K562 (cell line): Measurements from ENCODE around the gene PLK5. TPM values are rescaled to one million over a fixed set of nuclear protein-coding genes. Genes with fewer than 3 reads are reported as not detected.

Experiments used
- CAMTA2 ChIP-seq: fragments of 250-450 bp; sonication (Bioruptor Pico); conservative IDR thresholded peaks from 2 replicates; pipeline ENCODE4 v1.5.1; 2022
- CHD2 ChIP-seq: IDR thresholded peaks from 2 replicates; pipeline ENCODE4 v1.6.1; 2011; ENCODE audit warnings: low read depth, low read length
- CREM ChIP-seq: IDR thresholded peaks from 2 replicates; pipeline ENCODE4 v1.6.1; 2014; ENCODE audit warnings: antibody characterized with exemption, low read depth
- DMBX1 ChIP-seq: fragments of 250-450 bp; sonication (Bioruptor Pico); IDR thresholded peaks from 2 replicates; pipeline ENCODE4 v1.8.0; 2022; ENCODE audit warnings: inconsistent platforms, mild to moderate bottlenecking, moderate library complexity, borderline replicate concordance
- HDAC8 ChIP-seq: fragments of 450-650 bp; IDR thresholded peaks from 2 replicates; pipeline ENCODE4 v1.6.1; 2016; ENCODE audit warnings: mild to moderate bottlenecking, missing genetic modification characterization, moderate library complexity, missing compliant biosample characterization
- ILF3 ChIP-seq: fragments of 450-650 bp; IDR thresholded peaks from 2 replicates; pipeline ENCODE4 v1.6.1; 2018; ENCODE audit warnings: antibody characterized with exemption, mild to moderate bottlenecking, moderate library complexity, borderline replicate concordance
- MED1 ChIP-seq: sonication (generic); formaldehyde crosslinking; IDR thresholded peaks from 2 replicates; pipeline ENCODE4 v1.8.1; 2023; ENCODE audit warnings: missing genetic modification reagents, borderline replicate concordance
- MYBL2 ChIP-seq, 2 experiments: fragments of 450-650 bp in 1 of 2; sonication (generic) in 1 of 2; formaldehyde crosslinking in 1 of 2; IDR thresholded peaks; 2 replicates each; pipeline versions ENCODE4 v1.6.1 to v1.8.1; 2017 to 2022; ENCODE audit warnings: borderline replicate concordance in 1 of 2, inconsistent platforms in 1 of 2, low read depth in 1 of 2, mild to moderate bottlenecking in 1 of 2, missing genetic modification reagents in 1 of 2, moderate library complexity in 1 of 2
- PHB2 ChIP-seq: fragments of 450-650 bp; IDR thresholded peaks from 2 replicates; pipeline ENCODE4 v1.6.1; 2017; ENCODE audit warnings: low read depth
- RB1 ChIP-seq: fragments of 450-650 bp; IDR thresholded peaks from 2 replicates; pipeline ENCODE4 v1.6.1; 2017; ENCODE audit warnings: low read depth, mild to moderate bottlenecking
- RBM15 ChIP-seq: fragments of 200-400 bp; formaldehyde crosslinking; IDR thresholded peaks from 2 replicates; pipeline ENCODE4 v1.6.1; 2018; ENCODE audit warnings: mild to moderate bottlenecking, low read length, moderate library complexity; ENCODE audit not compliant: insufficient read depth
- RFX5 ChIP-seq: IDR thresholded peaks from 2 replicates; pipeline ENCODE4 v1.6.1; 2011; ENCODE audit warnings: low read depth, mild to moderate bottlenecking, improper control_type of control experiment, low read length
- SAFB2 ChIP-seq: fragments of 200-400 bp; formaldehyde crosslinking; IDR thresholded peaks from 2 replicates; pipeline ENCODE4 v1.6.1; 2018; ENCODE audit warnings: borderline replicate concordance, low read length, low read depth, moderate library complexity; ENCODE audit not compliant: severe bottlenecking
- SNIP1 ChIP-seq: fragments of 450-650 bp; IDR thresholded peaks from 2 replicates; pipeline ENCODE4 v1.7.1; 2017; ENCODE audit warnings: low read depth, mild to moderate bottlenecking
- TAF7 ChIP-seq: fragments of 450-650 bp; IDR thresholded peaks from 2 replicates; pipeline ENCODE4 v1.6.1; 2016; ENCODE audit warnings: missing genetic modification characterization, missing compliant biosample characterization
- TAF9B ChIP-seq: fragments of 450-650 bp; IDR thresholded peaks from 2 replicates; pipeline ENCODE4 v1.6.1; 2018; ENCODE audit warnings: mild to moderate bottlenecking; ENCODE audit not compliant: partially characterized antibody
- TEAD4 ChIP-seq, 2 experiments: sonication (generic) in 1 of 2; formaldehyde crosslinking in 1 of 2; IDR thresholded peaks; 2 replicates each; pipeline versions ENCODE4 v1.6.1 to v1.8.0; 2012 to 2022; ENCODE audit warnings: borderline replicate concordance in 1 of 2, inconsistent platforms in 1 of 2, low read length in 1 of 2, mild to moderate bottlenecking in 1 of 2, missing genetic modification reagents in 1 of 2
- ZBTB12 ChIP-seq: fragments of 250-450 bp; sonication (Bioruptor Pico); IDR thresholded peaks from 2 replicates; pipeline ENCODE4 v1.4.0; 2020
- ZNF449 ChIP-seq: fragments of 250-450 bp; sonication (Bioruptor Pico); IDR thresholded peaks from 2 replicates; pipeline ENCODE4 v1.8.0; 2022; ENCODE audit warnings: moderate library complexity, mild to moderate bottlenecking, inconsistent platforms
- ZNF57 ChIP-seq: fragments of 450-650 bp; formaldehyde crosslinking; IDR thresholded peaks from 2 replicates; pipeline ENCODE4 v1.4.0; 2020; ENCODE audit warnings: mild to moderate bottlenecking, moderate library complexity
- ZNF707 ChIP-seq: fragments of 250-450 bp; sonication (Bioruptor Pico); conservative IDR thresholded peaks from 2 replicates; pipeline ENCODE4 v1.8.0; 2022; ENCODE audit warnings: inconsistent platforms, mild to moderate bottlenecking, moderate library complexity
- polyA plus RNA-seq, 8 experiments: library from polyadenylated mRNA; depleted of rRNA in 4 of 8; stranded (reverse) in 5 of 8; unstranded in 3 of 8; fragments of >200 nt; fragmentation: Nextera tagmentation in 2 of 8; fragmentation: Illumina TruSeq in 1 of 8; extraction: Ambion mirVana in 2 of 8; extraction: Trizol in 1 of 8; gene quantifications; 2 replicates each; pipeline versions ENCODE4 v1.2.1 to v1.2.3, GENCODE V29; 2011 to 2014; ENCODE audit warnings: inconsistent platforms in 1 of 8, missing spikeins in 1 of 8
- total RNA-seq, 7 experiments: library from RNA; depleted of rRNA in 6 of 7; stranded (reverse); fragments of >200 nt in 6 of 7; fragmentation: Illumina TruSeq in 2 of 7; extraction: Trizol in 2 of 7; gene quantifications; 2 replicates each; pipeline versions ENCODE4 v1.2.1 to v1.2.3, GENCODE V29; 2011 to 2021; ENCODE audit warnings: low replicate concordance in 1 of 7
- TF ChIP-seq, protein P1 (sequence below): sonication (generic); formaldehyde crosslinking; IDR thresholded peaks from 2 replicates; pipeline ENCODE4 v1.8.0; 2022; ENCODE audit warnings: mild to moderate bottlenecking, missing genetic modification reagents
- TF ChIP-seq, protein P2 (sequence below): fragments of 450-650 bp; formaldehyde crosslinking; IDR thresholded peaks from 2 replicates; pipeline ENCODE4 v1.4.0; 2020; ENCODE audit warnings: mild to moderate bottlenecking, moderate library complexity

Gene PLK5
- total and polyA plus RNA-seq, 9 of the 15 experiments (the other 6 are each of a cell fraction or from before 2014, with no cell fraction given), result 0.04 to 0.23 (median 0.11) TPM; not detected in 5

DNA sequence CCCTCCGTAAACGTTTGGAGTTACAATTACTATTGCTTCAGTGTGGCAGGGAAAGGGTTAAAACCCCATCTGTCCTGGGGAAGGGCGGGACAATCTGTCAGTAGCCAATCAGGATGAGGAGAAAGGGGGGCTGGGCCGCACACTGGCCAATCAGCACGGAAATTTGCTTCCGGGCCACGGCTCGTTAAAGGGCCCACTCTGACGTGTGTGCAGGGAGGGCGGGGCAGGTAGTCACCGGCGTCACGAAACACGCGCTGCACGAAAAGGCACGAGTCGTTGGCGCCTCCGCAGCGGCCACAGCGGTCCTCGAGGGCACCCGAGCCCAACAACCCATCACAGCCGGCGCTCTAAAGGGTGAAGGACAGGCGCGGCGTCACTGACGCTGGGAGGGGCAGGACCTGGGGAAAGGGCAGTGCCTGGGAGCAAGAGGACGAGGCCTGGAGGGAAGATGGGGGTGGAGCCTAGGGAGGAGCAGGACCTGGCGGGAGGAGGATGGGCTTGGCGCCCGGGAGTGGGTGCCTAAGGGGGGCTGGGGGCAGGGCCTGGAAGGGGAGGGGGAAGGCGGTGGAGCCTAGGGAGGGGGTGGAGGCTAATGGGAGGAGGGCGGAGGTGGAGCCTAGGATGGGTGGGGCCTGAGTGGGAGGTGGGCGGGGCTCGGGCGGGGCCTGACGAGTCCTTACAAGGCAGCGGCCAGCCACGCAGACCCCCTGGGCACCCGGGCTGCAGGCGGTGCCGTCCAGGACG is 15.9 kb upstream of the PLK5 start (continued):
- TF ChIP-seq ILF3 (no peak), HDAC8 (no peak), TAF7 (no peak), ZBTB12 (peak; percentile 69; the same call in 1 of the 2 replicates), MYBL2 (IDR thresholded peaks at IDR 0.05; ENCODE audit: low read depth) (no peak), MYBL2 (CRISPR knock-in tag; IDR thresholded peaks at IDR 0.05; ENCODE audit: borderline replicate concordance) (no peak), ZNF57 (CRISPR knock-in tag) (0 out of 2 replicates have a peak, but pooled peaks have one; percentile 49), TAF9B (no peak), ZNF449 (CRISPR knock-in tag) (no peak), RBM15 (no peak), MED1 (CRISPR knock-in tag) (no peak), TEAD4 (IDR thresholded peaks at IDR 0.05; ENCODE audit: low read length) (no peak), TEAD4 (CRISPR knock-in tag; IDR thresholded peaks at IDR 0.05; ENCODE audit: borderline replicate concordance) (no peak), SNIP1 (no peak), RB1 (peak; percentile 71; the same call in 1 of the 2 replicates), RFX5 (no peak), CAMTA2 (CRISPR knock-in tag) (no peak), CREM (peak; percentile 96), SAFB2 (no peak), DMBX1 (CRISPR knock-in tag) (no peak), CHD2 (peak; percentile 88), PHB2 (no peak), ZNF707 (no peak)
- TF ChIP-seq, protein P1, sequence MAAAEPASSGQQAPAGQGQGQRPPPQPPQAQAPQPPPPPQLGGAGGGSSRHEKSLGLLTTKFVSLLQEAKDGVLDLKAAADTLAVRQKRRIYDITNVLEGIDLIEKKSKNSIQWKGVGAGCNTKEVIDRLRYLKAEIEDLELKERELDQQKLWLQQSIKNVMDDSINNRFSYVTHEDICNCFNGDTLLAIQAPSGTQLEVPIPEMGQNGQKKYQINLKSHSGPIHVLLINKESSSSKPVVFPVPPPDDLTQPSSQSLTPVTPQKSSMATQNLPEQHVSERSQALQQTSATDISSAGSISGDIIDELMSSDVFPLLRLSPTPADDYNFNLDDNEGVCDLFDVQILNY (CRISPR knock-in tag), result no peak
- TF ChIP-seq, protein P2, sequence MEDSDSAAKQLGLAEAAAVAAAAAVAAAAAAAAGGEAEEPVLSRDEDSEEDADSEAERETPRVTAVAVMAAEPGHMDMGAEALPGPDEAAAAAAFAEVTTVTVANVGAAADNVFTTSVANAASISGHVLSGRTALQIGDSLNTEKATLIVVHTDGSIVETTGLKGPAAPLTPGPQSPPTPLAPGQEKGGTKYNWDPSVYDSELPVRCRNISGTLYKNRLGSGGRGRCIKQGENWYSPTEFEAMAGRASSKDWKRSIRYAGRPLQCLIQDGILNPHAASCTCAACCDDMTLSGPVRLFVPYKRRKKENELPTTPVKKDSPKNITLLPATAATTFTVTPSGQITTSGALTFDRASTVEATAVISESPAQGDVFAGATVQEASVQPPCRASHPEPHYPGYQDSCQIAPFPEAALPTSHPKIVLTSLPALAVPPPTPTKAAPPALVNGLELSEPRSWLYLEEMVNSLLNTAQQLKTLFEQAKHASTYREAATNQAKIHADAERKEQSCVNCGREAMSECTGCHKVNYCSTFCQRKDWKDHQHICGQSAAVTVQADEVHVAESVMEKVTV (CRISPR knock-in tag), result no peak
